ENCODE measurements around the gene URB2. TPM values are rescaled to one million over a fixed set of nuclear protein-coding genes. Genes with fewer than 3 reads are reported as not detected.

URB2 gene
- 13.4 to 15.4 TPM (median 15.1 TPM) in 5 replicates for total RNA-seq (2022; extraction: Qiagen RNA extraction)

GRCh38 chr1:229625915-229626831 lies at the start of gene URB2, which contains the start of gene TAF5L:
Gene URB2 (plus strand): TSS chr1:229626247. CDS start chr1:229627634, 1,387 bp downstream.
Gene TAF5L (minus strand): TSS chr1:229626122. CDS start chr1:229614482, 11,640 bp downstream.

Other genes with a start within 250 kb of the URB2 start
- gene ACTA1, start 192.2 kb upstream of the URB2 start, total RNA-seq (2022; extraction: Qiagen RNA extraction): 0.07 to 0.31 TPM (median 0.16 TPM) in 4 of 5 replicates, not detected in the other
- gene NUP133, start 117.9 kb upstream of the URB2 start, total RNA-seq (2022; extraction: Qiagen RNA extraction): 18.6 to 24.5 TPM (median 22.3 TPM) in 5 replicates
- 14.3 to 20.5 TPM (median 19.3 TPM) in 5 replicates for gene ABCB10, start 67.5 kb upstream of the URB2 start, total RNA-seq (2022; extraction: Qiagen RNA extraction)
- 20.4 to 22.3 TPM (median 20.7 TPM) in 5 replicates for gene TAF5L, start 125 bp upstream of the URB2 start, total RNA-seq (2022; extraction: Qiagen RNA extraction)